H54 (cell line): ENCODE data around the gene SLC46A1.

Source experiments
- DNase-seq: peaks from one replicate; pipeline ENCODE4 v3.0.0; 2011; ENCODE audit warnings: low spot score, mixed read lengths; ENCODE audit not compliant: insufficient read length
- FAIRE-seq: peaks from 3 replicates; lab custom pipeline; 2011; peaks lifted over from hg19 to GRCh38; lab: Jason Lieb, UNC
- POLR2A ChIP-seq: IDR thresholded peaks from 2 replicates; pipeline ENCODE4 v1.6.1; 2011; ENCODE audit warnings: low read depth, mild to moderate bottlenecking, low read length

Gene SLC46A1

DNA sequence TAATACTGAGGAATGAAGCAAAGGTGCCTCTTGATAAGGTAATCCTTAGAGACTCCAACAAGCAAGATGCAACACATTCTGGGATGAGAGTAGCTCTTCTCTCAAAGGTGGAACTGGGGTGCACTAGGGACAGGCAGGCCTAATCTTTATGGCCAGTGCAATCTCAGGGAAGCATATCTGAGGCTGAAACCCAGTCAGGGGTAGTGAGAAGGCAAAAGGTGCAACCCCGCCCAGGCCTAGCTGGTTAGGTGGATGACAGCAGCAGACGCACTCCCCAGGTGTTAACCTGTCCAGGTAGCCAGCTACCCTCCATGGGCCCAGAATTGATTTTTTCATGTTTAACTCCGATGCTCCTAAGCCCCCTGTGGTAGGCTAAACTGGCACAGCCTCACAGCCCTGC, 9.9 kb upstream of the SLC46A1 start:
- no peak for TF ChIP-seq POLR2A
- FAIRE-seq (no peak), DNase-seq (no peak)

DNA sequence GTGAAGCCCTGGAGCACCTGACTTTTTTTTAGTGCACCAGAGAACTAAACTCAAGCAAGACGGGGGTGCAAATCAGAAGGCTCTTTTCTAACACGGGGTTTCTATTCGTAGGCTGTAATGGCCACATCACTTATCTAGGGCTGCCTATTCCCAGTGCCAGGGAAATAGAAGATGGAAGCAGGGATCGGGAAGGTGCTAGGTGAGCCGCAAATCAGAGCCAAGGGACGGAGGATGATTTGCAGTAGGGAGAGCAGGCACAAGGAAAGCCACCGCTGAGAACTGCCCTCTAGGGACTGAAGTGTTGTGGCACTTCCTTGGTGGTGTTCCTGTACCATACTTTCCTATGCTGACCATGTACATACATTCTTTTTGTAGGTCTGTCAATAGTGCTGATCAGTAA, 7.8 kb upstream of the SLC46A1 start:
- no peak for TF ChIP-seq POLR2A
- FAIRE-seq: no peak
- DNase-seq: no peak

- DNase-seq (no peak), FAIRE-seq (no peak)
- TF ChIP-seq POLR2A: no peak
Measured at GRCh38 chr17:28412099-28412498, 6.1 kb upstream of the SLC46A1 start.

GRCh38 chr17:28407974-28408306, 1.9 kb upstream of the SLC46A1 start:
- no peak for FAIRE-seq

DNA sequence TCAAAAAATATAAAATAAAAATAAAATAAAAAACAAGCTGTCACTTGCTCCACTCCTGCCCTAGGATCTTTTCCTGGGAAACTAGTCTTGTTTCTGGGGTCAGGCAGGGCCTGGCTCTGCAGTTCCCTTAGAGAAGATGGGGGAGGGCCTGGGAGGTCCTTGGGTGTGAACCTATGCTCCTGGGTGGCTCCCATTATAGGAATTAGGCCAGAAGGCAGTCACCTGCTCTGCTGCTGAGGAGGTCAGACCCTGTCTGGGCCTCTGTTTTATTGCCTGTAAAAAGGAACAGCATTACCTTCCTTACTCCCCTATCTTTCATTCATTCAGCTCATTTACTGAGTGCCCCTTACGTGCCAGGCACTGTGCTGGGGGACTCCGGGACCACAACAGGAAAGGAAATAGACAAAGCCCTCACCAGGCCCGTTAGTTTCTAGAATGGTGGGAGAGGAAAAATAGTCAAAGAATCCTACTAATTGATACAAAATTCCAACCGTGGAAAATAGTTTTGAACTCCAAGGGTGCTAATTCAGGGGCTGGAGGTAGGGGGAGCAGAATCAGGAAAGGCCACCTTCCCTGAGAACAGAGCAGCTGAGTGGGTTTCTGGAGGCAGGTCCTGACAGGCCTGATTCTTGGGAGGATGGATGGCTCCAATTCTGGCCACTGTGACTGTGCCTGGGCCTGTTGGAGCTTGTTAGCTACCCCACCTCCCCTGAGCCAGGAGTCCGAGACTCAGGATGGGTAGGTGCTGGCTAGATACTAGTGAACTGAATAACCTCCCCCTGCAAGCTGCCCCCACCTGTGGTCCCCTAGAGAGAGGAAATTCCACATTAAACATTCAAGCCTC, 1.3 kb upstream of the SLC46A1 start:
- FAIRE-seq (no peak), DNase-seq (no peak)
- TF ChIP-seq POLR2A: no peak

More at GRCh38 chr17:28407974-28408306, 1.9 kb upstream of the SLC46A1 start:
- DNase-seq: no peak
- TF ChIP-seq POLR2A: no peak

- no peak for FAIRE-seq
Measured at GRCh38 chr17:28406473-28406814, 432 bp upstream of the SLC46A1 start.

GRCh38 chr17:28404812-28405570, 1.0 kb downstream of the SLC46A1 start:
- no peak for TF ChIP-seq POLR2A
- FAIRE-seq: no peak
- no peak for DNase-seq

More at GRCh38 chr17:28406473-28406814, 432 bp upstream of the SLC46A1 start:
- no peak for DNase-seq
- no peak for TF ChIP-seq POLR2A

DNA sequence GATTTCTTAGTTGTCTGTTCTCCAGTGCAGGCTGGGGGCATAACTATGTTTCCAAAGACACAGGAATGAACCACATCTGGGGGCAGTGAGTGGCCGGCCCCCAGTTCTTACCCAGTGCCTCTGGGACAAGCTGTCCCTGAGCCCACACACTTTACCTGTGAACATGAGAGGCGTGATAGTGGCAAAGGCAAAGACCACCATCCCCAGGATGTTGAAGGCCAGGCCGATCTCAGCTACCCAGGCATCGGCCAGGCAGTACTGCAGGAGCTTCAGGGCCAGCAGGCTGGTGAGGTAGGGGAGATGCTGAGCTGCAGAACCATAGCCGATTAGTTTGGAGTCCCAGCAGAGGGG, 1.6 kb downstream of the SLC46A1 start:
- no peak for DNase-seq

GRCh38 chr17:28404007-28404406, 2.0 kb downstream of the SLC46A1 start:
- FAIRE-seq (no peak), DNase-seq (no peak)
- no peak for TF ChIP-seq POLR2A

More for the DNA sequence above, 1.6 kb downstream of the SLC46A1 start:
- FAIRE-seq: no peak
- TF ChIP-seq POLR2A: no peak

GRCh38 chr17:28402844-28403243, 3.2 kb downstream of the SLC46A1 start:
- DNase-seq (no peak), FAIRE-seq (no peak)
- no peak for TF ChIP-seq POLR2A

GRCh38 chr17:28402224-28402630, 3.8 kb downstream of the SLC46A1 start:
- DNase-seq: no peak
- no peak for FAIRE-seq
- no peak for TF ChIP-seq POLR2A

DNA sequence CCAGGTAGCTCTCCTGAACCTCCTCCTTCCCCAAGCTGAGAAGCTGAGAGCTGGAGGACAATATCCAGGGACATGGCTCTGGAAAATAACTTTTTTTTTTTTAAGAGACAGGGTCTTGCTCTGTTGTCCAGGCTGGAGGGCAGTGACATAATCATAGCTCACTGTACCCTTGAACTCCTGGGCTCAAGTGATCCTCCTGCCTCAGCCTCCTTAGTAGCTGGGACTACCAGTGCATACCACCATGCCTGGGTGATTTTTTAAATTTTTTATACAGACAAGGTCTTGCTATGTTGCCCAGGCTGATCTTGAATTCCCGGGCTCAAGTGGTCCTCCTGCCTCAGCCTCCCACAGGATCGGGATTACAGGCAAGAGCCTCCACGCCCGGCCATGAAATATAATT, 6.2 kb downstream of the SLC46A1 start:
- DNase-seq: no peak
- no peak for FAIRE-seq
- no peak for TF ChIP-seq POLR2A

GRCh38 chr17:28398280-28398981, 7.6 kb downstream of the SLC46A1 start:
- FAIRE-seq: no peak
- no peak for TF ChIP-seq POLR2A
- no peak for DNase-seq

GRCh38 chr17:28397687-28398279, 8.2 kb downstream of the SLC46A1 start:
- FAIRE-seq: no peak

More at GRCh38 chr17:28397687-28398279, 8.2 kb downstream of the SLC46A1 start:
- TF ChIP-seq POLR2A: no peak
- no peak for DNase-seq
